ENCODE measurements around the gene SLC28A2.

Gene SLC28A2, protein sequence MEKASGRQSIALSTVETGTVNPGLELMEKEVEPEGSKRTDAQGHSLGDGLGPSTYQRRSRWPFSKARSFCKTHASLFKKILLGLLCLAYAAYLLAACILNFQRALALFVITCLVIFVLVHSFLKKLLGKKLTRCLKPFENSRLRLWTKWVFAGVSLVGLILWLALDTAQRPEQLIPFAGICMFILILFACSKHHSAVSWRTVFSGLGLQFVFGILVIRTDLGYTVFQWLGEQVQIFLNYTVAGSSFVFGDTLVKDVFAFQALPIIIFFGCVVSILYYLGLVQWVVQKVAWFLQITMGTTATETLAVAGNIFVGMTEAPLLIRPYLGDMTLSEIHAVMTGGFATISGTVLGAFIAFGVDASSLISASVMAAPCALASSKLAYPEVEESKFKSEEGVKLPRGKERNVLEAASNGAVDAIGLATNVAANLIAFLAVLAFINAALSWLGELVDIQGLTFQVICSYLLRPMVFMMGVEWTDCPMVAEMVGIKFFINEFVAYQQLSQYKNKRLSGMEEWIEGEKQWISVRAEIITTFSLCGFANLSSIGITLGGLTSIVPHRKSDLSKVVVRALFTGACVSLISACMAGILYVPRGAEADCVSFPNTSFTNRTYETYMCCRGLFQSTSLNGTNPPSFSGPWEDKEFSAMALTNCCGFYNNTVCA

DNA sequence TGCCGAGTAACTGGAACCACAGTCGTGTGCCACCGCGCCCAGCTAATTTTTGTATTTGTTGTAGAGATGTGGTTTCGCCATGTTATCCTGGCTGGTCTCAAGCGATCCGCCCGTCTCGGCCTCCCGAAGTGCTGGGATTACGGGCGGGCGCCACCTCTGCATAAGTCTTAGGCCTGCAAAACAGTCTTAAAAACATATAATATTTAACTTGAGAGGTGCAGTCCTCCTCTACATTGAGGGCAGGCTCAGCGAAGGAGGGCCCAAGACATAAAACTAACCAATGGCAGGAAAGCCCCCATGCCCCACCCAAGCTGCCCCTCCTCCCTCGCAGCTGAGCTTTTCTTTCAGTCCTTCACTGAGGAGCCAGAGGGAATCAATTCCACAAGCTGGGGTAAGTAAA lies at the start of gene SLC28A2:
Gene SLC28A2 (plus strand): TSS at position 347 of the 400 bp plus-strand sequence. CDS start 982 bp downstream, outside the sequence.
- H3K4me3 ChIP-seq (ENCODE audit: low read length), result no peak within 1 kb of the TSS
- H3K9me3 ChIP-seq (ENCODE audit: insufficient read depth, low read depth, low read length), result no peaks in the 10 kb centered on the region
- H3K27ac ChIP-seq (ENCODE audit: low read length), result no peak within 1 kb of the TSS
- no peaks in the 10 kb centered on the region for H3K36me3 ChIP-seq (ENCODE audit: insufficient read depth, low read depth, low read length)
- no peaks in the 10 kb centered on the region for H3K27me3 ChIP-seq (ENCODE audit: insufficient read depth, low read length)
- no peak within 1 kb of the TSS for H3K9ac ChIP-seq (ENCODE audit: low read depth, low read length)
- H3K4me1 ChIP-seq (ENCODE audit: insufficient read depth, low read length), result no peaks in the 10 kb centered on the region

DNA sequence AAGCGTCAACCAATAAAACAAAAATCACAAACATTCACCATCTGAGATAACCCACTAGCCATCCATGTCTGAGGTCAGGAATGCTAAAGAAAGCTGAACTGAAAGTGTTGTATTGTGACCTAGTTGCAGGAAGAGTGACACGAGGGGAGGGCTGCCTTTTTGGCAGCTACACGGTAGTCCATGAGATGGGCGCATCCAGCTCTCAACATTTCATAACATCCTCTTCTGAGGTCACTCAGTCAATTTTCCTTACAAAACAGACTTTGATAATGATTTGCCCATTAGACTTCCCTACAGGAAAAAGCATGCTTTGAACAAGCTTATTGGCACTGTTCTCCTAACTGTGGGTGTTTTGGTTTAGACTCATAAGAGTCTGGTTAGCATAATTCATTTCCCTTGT lies 48.9 kb upstream of the SLC28A2 start:
- no peak overlapping the region for H3K27ac ChIP-seq (ENCODE audit: low read length)
- no peaks in the 10 kb centered on the region; the same call in 1 of the 2 replicates for H3K4me1 ChIP-seq (ENCODE audit: insufficient read depth, low read length)
- H3K9ac ChIP-seq (ENCODE audit: low read depth, low read length), result no peak overlapping the region
- H3K36me3 ChIP-seq (ENCODE audit: insufficient read depth, low read depth, low read length), result no peaks in the 10 kb centered on the region
- H3K4me3 ChIP-seq (ENCODE audit: low read length), result no peak overlapping the region
- peaks cover 7% of the 10 kb centered on the region for H3K27me3 ChIP-seq (ENCODE audit: insufficient read depth, low read length)
- H3K9me3 ChIP-seq (ENCODE audit: insufficient read depth, low read depth, low read length), result no peaks in the 10 kb centered on the region

DNA sequence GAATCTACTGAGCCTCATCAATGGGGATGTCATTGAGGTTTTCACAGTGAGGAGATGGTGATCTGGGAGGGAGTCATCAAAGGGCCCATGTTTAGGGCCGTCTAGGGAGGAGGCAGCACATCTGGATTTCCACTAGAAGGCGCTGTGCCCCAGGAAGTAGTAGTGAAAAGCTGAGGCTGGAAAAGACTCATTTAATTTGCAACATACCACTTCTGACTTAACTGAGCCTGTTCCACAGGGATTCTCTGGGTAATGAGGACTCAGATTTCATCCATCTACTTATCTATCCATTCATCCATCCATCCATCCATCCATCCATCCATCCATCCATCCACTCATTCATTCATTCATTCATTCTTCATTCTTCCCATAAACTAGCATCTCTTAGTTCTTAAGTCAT lies 46.8 kb upstream of the SLC28A2 start:
- H3K27me3 ChIP-seq (ENCODE audit: insufficient read depth, low read length), result no peaks in the 10 kb centered on the region; the same call in 1 of the 2 replicates
- H3K4me3 ChIP-seq (ENCODE audit: low read length), result no peak overlapping the region
- H3K27ac ChIP-seq (ENCODE audit: low read length), result no peak overlapping the region
- no peak overlapping the region; the same call in 1 of the 2 replicates for H3K9ac ChIP-seq (ENCODE audit: low read depth, low read length)
- no peaks in the 10 kb centered on the region for H3K36me3 ChIP-seq (ENCODE audit: insufficient read depth, low read depth, low read length)
- no peaks in the 10 kb centered on the region for H3K9me3 ChIP-seq (ENCODE audit: insufficient read depth, low read depth, low read length)
- no peaks in the 10 kb centered on the region; the same call in 1 of the 2 replicates for H3K4me1 ChIP-seq (ENCODE audit: insufficient read depth, low read length)

DNA sequence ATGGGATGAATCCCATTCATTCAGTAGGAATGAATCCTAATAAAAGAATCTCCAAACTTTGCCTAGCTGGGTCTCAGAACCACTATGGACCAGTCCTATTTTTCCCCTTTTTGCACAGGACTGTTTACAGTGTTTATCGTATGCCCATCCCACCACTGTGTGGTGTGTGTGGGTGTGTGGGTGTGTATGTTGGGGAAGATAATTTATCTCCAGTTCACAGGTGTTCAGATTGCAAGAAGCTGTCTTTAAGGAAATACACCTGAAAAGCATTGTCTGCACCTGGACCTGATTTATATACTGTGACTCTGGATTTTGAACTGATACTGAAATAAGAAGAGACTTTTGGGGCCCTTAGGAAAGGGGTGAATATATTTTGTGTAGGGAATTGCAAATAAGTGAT lies 39.5 kb upstream of the SLC28A2 start:
- Histone ChIP-seq H3K27me3 (ENCODE audit: insufficient read depth, low read length) (no peaks in the 10 kb centered on the region; the same call in 1 of the 2 replicates), H3K9me3 (ENCODE audit: insufficient read depth, low read depth, low read length) (no peaks in the 10 kb centered on the region), H3K4me1 (ENCODE audit: insufficient read depth, low read length) (no peaks in the 10 kb centered on the region), H3K4me3 (ENCODE audit: low read length) (no peak overlapping the region), H3K27ac (ENCODE audit: low read length) (no peak overlapping the region), H3K9ac (ENCODE audit: low read depth, low read length) (no peak overlapping the region), H3K36me3 (ENCODE audit: insufficient read depth, low read depth, low read length) (no peaks in the 10 kb centered on the region)

DNA sequence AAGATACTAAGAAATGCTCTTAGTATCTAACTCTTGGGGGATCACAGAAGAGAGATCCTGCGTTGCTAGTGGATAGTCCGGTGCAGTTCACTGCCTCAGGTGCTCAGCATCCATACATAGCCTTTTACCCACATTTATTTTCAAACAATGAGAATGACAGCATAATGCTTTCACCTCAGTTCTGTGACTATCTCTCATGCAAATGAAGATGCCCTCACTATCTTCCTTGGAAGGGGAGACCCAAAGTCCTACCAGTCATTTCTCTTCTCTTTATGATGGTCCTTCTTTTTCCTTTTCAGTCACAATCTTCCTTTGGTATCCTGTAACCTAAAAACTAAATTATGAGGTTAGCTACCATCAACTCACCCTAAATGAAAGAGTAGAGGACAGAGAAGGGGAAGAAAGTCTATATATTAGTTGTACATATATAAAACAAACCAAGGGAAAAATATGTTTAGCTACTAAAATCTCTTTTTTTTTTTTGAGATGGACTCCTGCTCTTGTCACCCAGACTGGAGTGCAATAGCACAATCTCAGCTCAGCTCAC lies 30.9 kb upstream of the SLC28A2 start:
- Histone ChIP-seq H3K27ac (ENCODE audit: low read length) (no peak overlapping the region), H3K36me3 (ENCODE audit: insufficient read depth, low read depth, low read length) (no peaks in the 10 kb centered on the region), H3K9ac (ENCODE audit: low read depth, low read length) (no peak overlapping the region), H3K4me1 (ENCODE audit: insufficient read depth, low read length) (no peaks in the 10 kb centered on the region; the same call in 1 of the 2 replicates), H3K9me3 (ENCODE audit: insufficient read depth, low read depth, low read length) (no peaks in the 10 kb centered on the region), H3K4me3 (ENCODE audit: low read length) (no peak overlapping the region), H3K27me3 (ENCODE audit: insufficient read depth, low read length) (no peaks in the 10 kb centered on the region)

DNA sequence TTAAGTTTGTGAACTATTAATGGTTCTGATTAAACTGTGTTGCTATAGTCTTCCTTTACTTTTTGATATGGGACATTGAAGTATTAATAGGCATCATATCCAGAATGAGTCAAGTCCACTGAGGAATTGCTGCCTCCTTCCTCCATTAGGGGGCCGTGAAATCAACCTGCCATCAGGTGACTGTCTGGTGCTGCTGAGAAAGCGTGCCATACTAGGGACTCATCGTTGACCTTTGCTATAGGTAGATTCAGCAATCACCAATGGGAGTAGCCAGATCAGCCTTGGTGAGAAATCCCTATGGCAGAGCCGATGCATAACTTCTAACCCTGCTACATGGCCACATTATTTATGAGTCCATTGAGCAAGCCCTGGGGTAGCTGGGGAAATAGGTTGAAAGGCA lies 30.1 kb upstream of the SLC28A2 start:
- no peak overlapping the region for H3K9ac ChIP-seq (ENCODE audit: low read depth, low read length)
- no peak overlapping the region for H3K4me3 ChIP-seq (ENCODE audit: low read length)
- no peaks in the 10 kb centered on the region for H3K27me3 ChIP-seq (ENCODE audit: insufficient read depth, low read length)
- H3K36me3 ChIP-seq (ENCODE audit: insufficient read depth, low read depth, low read length), result no peaks in the 10 kb centered on the region
- H3K9me3 ChIP-seq (ENCODE audit: insufficient read depth, low read depth, low read length), result no peaks in the 10 kb centered on the region
- no peaks in the 10 kb centered on the region; the same call in 1 of the 2 replicates for H3K4me1 ChIP-seq (ENCODE audit: insufficient read depth, low read length)
- H3K27ac ChIP-seq (ENCODE audit: low read length), result no peak overlapping the region

DNA sequence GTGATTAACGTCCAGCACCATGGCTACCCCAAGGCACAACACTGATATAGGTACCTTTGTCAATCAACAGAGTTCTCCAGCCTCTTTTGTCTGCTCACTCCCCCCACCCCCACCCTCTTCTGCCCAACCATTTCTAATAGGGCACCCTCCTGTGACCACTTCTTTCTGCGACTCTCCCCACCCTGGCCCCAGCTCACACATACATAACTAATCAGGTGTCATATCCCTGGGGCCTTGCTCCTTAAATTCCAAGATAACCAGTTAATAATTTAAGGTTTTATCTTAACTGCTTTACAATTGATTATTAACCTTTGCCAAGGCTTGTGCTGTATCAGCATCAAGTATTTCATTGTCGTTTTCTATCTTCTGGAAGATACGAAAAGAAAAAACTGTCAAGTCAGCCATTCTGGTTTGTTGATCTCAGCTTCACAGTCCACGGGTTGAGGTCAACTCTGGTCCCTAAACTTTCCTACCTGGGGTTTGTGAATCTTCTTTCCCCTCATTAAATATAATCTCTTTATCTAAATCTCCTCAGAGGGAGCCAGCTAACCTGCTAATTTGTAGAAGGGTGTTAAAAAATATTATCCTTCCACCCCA lies 27.3 kb upstream of the SLC28A2 start:
- Histone ChIP-seq H3K4me1 (ENCODE audit: insufficient read depth, low read length) (no peaks in the 10 kb centered on the region; the same call in 1 of the 2 replicates), H3K9ac (ENCODE audit: low read depth, low read length) (no peak overlapping the region), H3K36me3 (ENCODE audit: insufficient read depth, low read depth, low read length) (no peaks in the 10 kb centered on the region), H3K27me3 (ENCODE audit: insufficient read depth, low read length) (no peaks in the 10 kb centered on the region), H3K9me3 (ENCODE audit: insufficient read depth, low read depth, low read length) (no peaks in the 10 kb centered on the region), H3K4me3 (ENCODE audit: low read length) (no peak overlapping the region), H3K27ac (ENCODE audit: low read length) (no peak overlapping the region)

DNA sequence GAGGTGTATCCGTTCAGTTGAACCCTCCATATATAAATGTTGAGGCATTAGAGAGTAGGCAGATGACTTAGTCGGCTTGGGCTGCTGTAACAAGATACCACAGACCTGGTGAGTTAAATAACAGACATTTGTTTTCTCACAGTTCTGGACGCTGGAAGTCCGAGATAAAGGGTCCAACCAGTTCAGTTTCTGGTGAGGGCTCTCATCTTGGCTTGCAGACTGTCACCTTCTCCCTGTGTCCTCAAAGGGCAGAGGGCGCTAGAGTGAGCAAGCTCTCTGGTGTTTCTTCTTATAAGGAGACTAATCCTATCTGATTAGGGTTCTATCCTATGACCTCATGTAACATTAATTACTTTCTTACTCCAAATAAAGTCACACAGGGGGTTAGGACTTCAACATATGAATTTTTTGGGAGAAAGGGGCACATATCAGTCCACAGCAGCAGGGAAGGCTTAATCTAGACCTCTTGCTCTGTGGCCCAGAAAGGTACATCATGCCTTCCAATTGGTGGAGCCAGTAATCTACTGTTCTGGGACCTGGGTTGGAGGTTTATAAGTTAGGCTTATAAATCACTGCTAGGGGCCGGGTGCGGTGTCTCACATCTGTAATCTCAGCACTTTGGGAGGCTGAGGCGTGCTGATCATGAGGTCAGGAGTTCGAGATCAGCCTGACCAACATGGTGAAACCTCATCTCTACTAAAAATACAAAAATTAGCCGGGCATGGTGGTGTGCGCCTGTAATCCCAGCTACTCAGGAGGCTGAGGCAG lies 26.3 kb upstream of the SLC28A2 start:
- no peaks in the 10 kb centered on the region; the same call in 1 of the 2 replicates for H3K4me1 ChIP-seq (ENCODE audit: insufficient read depth, low read length)
- H3K4me3 ChIP-seq (ENCODE audit: low read length), result no peak overlapping the region
- no peak overlapping the region for H3K27ac ChIP-seq (ENCODE audit: low read length)
- no peaks in the 10 kb centered on the region for H3K9me3 ChIP-seq (ENCODE audit: insufficient read depth, low read depth, low read length)
- H3K9ac ChIP-seq (ENCODE audit: low read depth, low read length), result no peak overlapping the region
- H3K36me3 ChIP-seq (ENCODE audit: insufficient read depth, low read depth, low read length), result no peaks in the 10 kb centered on the region
- H3K27me3 ChIP-seq (ENCODE audit: insufficient read depth, low read length), result no peaks in the 10 kb centered on the region

DNA sequence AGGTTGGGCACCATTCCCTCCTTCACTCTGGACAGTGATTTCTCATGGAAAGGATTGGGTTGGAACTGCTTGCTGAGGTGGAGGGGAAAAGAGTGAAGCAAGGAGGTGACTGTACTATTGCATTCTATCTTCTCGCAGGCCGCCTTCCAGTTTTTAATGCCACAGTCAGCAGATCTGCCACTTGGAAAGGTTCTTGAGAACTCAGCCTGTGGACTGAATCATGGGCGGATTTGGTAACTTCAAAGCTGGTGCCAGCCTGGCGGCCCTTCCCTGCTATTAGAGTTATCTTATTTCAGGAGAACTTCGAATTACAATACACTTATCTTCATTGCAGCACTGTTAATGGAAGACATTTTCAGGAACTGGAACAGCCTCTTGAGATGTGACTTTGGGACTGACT lies 23.1 kb upstream of the SLC28A2 start:
- Histone ChIP-seq H3K9me3 (ENCODE audit: insufficient read depth, low read depth, low read length) (peaks cover 11% of the 10 kb centered on the region), H3K4me1 (ENCODE audit: insufficient read depth, low read length) (no peaks in the 10 kb centered on the region; the same call in 1 of the 2 replicates), H3K27me3 (ENCODE audit: insufficient read depth, low read length) (no peaks in the 10 kb centered on the region), H3K9ac (ENCODE audit: low read depth, low read length) (no peak overlapping the region), H3K36me3 (ENCODE audit: insufficient read depth, low read depth, low read length) (no peaks in the 10 kb centered on the region), H3K27ac (ENCODE audit: low read length) (no peak overlapping the region), H3K4me3 (ENCODE audit: low read length) (no peak overlapping the region)

DNA sequence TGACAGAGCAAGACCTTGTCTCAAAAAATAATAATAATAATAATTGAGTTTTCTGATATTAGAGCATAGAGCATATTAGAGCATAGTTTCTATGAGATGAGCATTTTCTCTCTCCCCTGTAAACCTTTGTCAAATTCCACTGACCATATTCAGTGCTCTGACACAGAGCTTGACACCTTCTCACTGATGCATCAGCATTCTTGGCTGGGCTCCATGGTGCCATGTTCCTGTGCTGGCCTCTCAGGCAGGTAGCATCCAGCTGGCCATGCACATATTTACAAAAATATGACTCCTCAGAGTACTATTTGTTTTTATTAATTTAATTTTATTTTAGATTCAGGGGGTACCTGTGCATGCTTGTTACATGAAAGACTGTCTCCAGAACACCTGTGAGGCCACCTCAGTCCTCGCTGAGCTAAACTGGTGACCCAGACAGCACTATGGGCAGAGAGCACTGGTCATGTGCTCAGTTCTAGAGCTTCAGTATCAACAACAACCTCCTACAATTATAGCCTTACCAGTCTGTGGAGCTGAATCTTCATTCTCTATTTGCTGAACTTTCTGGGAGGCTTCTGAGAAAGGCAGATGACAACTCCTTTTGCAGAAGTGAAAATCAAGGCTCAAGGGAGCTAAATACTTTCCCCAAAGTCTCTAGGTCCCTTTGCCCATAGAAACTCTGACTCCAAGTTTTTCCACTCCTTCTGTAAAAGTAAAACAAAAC lies 21.6 kb upstream of the SLC28A2 start:
- Histone ChIP-seq H3K27me3 (ENCODE audit: insufficient read depth, low read length) (no peaks in the 10 kb centered on the region), H3K9ac (ENCODE audit: low read depth, low read length) (no peak overlapping the region), H3K9me3 (ENCODE audit: insufficient read depth, low read depth, low read length) (peaks cover 20% of the 10 kb centered on the region), H3K4me3 (ENCODE audit: low read length) (no peak overlapping the region), H3K27ac (ENCODE audit: low read length) (no peak overlapping the region), H3K4me1 (ENCODE audit: insufficient read depth, low read length) (no peaks in the 10 kb centered on the region), H3K36me3 (ENCODE audit: insufficient read depth, low read depth, low read length) (no peaks in the 10 kb centered on the region)
